ENCODE results near the gene LRRC49. TPM values are rescaled to one million over a fixed set of nuclear protein-coding genes. Genes with fewer than 3 reads are reported as not detected.
"Not testable (repeated sequence)": the region's sequence is repeated elsewhere in the genome, so short reads cannot be mapped to it uniquely, and the experiment has no call there.

Gene LRRC49
- total RNA-seq, 1 experiment from 2014 or later, result 8.3 TPM

GRCh38 chr15:71035478-71035877 is 142.9 kb downstream of the LRRC49 start:
- not testable (repeated sequence) for H3K27me3 ChIP-seq (ENCODE audit: insufficient read depth, low read length); H4K8ac ChIP-seq (replicated peaks; ENCODE audit: insufficient read length, low read depth, low read length); DNase-seq; H3K23me2 ChIP-seq (ENCODE audit: insufficient read length, low read depth, low read length, poor library complexity, severe bottlenecking); H4K20me1 ChIP-seq (ENCODE audit: control insufficient read depth, insufficient read depth, insufficient read length); H3K4me2 ChIP-seq (ENCODE audit: insufficient read depth, insufficient read length, low read length); H3T11ph ChIP-seq (ENCODE audit: low read length); H2BK5ac ChIP-seq (ENCODE audit: insufficient read length, low read length); H3K9ac ChIP-seq (ENCODE audit: extremely low read depth, insufficient read length, low read length); H2BK12ac ChIP-seq (ENCODE audit: insufficient read length, low read depth, low read length); H4K91ac ChIP-seq (ENCODE audit: insufficient read length, low read depth, low read length); H3K27me3 Mint-ChIP-seq (ENCODE audit: low read depth); H3K4ac ChIP-seq (ENCODE audit: low read depth, low read length); H3K79me2 ChIP-seq (ENCODE audit: insufficient read depth, low read length); H3K4me1 ChIP-seq (ENCODE audit: insufficient read depth, low read length); H2AK5ac ChIP-seq (ENCODE audit: insufficient read length, low read length); H3K23ac ChIP-seq (ENCODE audit: insufficient read length, low read depth, low read length); H3K4me3 Mint-ChIP-seq; H2AFZ ChIP-seq (ENCODE audit: low read length); H3K9me3 Mint-ChIP-seq; H4K5ac ChIP-seq (ENCODE audit: insufficient read length, low read depth, low read length); H2BK120ac ChIP-seq (ENCODE audit: low read depth, low read length, poor library complexity, severe bottlenecking); H3K14ac ChIP-seq (ENCODE audit: insufficient read depth, low read length); H3K27ac ChIP-seq (ENCODE audit: insufficient read length, low read depth, low read length); H3K27ac Mint-ChIP-seq; H3K9me3 ChIP-seq (ENCODE audit: control insufficient read depth, low read depth, low read length); H3K79me1 ChIP-seq (ENCODE audit: insufficient read depth, low read depth, low read length, poor library complexity, severe bottlenecking); H2BK15ac ChIP-seq (ENCODE audit: low read depth, low read length); H3K56ac ChIP-seq (ENCODE audit: insufficient read length, low read depth, low read length); H2BK20ac ChIP-seq (ENCODE audit: low read depth, low read length, poor library complexity, severe bottlenecking); H3K18ac ChIP-seq (ENCODE audit: insufficient read length, low read depth, low read length)
- Mint-ChIP-seq H3K36me3 (ENCODE audit: insufficient read depth in 1 of 3, low read depth in 3 of 3) (peaks cover 0 to 12% (median 1%) of the 10 kb centered on the region in 3 experiments; a peak in 4 of 7 replicates), H3K4me1 (peaks cover 7 to 11% of the 10 kb centered on the region in 2 experiments)
- no CpG with 5 or more reads among the region's 1 CpG for WGBS (ENCODE audit: extremely low coverage, insufficient read length, low lambda C conversion rate)
